Measurements from ENCODE around the gene HDAC4.

Gene HDAC4

DNA sequence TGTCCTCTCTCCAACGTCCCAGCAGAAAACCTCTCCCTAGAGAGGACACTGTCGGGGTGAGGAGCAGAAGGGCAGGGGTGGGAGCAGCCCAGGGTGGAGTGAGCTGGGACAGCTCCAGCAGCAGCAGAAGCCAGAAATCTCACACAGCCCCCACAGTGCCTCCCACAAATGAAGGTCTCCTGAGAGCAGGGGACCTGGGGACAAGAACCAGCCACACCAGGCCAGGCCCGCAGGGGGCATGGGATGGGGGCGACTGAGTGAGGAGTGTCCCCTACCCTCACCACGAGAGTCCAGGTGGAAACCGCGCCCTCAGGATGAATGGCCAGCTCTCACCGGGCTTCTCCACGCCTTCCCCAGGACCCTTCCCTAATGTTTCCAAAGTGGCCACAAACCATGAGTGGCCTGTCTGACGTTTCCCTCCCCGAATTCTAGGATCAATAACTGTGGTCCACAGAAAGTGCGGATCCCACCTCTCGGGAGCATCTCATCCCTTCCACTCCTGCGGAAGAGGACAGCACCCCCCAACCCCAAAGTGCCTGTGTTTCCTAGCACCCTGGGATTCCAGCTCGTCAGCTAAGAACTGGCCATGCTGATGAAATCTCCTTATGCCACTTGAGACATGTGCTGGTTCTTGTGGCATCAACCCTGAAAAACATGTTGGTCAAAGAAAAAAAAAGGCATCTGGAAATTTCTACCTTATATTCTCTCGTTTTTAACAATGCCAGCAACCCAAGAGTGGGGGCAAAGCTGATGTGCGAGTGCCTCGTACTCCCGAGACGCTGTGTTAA is 121.1 kb downstream of the HDAC4 start:
- DNase-seq (ENCODE audit: low read depth) = no peak

DNA sequence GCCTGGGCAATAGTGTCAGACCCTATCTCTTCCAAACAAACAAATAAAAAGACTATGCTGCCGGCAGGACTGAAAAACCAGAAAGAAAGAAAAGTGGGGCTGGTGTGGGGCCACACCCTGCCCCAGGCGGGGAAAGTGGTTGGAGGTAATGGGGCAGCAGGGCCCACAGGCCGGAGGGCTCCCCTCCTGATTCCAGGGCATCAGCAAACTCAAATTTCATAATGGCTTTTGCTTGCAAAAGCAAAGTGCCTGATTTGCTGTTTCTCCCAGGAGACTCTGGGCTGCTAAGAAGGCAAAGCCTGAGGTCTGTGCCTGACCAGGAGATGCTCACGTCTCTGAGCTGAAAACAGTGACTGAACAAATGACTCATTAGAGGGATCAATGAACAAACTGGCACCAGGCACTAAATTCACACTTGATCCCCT is 121.9 kb downstream of the HDAC4 start:
- no peak for DNase-seq (ENCODE audit: low read depth)

DNA sequence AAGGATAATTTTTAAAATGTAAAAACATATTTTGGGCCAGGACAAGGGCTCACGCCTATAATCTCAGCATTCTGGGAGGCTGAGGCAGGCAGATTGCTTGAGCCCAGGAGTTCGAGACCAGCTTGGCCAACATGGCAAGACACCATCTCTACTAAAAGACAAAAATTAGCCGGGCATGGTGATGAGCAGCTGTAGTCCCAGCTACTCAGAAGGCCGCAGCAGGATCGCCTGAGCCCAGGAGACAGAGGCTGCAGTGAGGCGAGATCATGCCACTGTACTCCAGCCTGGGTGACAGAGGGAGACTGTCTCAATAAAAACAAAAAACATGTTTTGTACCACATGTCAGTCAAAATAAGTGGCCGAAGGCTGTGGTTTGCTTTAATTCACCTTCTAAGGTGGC is 122.5 kb downstream of the HDAC4 start:
- no peak for DNase-seq (ENCODE audit: low read depth)

GRCh38 chr2:239277401-239278085 is 123.3 kb downstream of the HDAC4 start:
- DNase-seq (ENCODE audit: low read depth) = no peak

- no peak for DNase-seq (ENCODE audit: low read depth)
These were observed 124.0 kb downstream of the HDAC4 start for GRCh38 chr2:239276851-239277250.

- DNase-seq (ENCODE audit: low read depth) = no peak
These were observed 124.7 kb downstream of the HDAC4 start for GRCh38 chr2:239275847-239276831.

- DNase-seq (ENCODE audit: low read depth) = peak; percentile 50
These were observed 125.7 kb downstream of the HDAC4 start for GRCh38 chr2:239275044-239275685.

DNA sequence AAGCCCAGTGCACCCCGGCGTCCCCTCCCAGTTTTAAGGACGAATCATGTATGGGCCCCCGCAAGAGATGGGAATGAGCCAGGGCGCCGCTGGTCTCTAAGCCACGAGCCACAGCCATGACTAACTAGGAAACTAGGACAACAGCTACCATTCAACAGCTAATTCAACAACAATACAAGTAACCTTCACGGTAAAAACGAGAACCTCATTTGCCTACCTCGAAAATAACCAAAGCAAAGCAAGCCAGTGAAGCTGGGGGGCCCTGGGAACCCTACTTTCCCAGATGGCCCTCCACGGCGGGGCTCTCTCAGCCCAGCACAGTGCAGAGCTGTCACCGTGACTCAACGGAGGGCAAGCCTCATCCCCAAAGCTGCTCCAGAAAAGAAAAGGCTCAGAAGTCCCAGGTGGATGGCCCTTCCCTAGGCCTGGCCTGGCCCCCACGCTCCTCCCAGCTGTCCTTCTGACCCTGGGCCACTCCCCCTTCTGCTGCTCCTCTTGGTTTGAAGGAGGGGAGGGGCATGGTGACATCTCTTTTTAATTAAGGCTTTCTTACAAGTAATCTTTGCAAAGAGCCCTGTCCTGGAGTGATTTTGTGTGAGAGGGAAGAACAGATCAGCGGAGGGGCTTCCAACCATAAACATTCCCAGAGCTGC is 126.3 kb downstream of the HDAC4 start:
- DNase-seq (ENCODE audit: low read depth) = no peak

- DNase-seq (ENCODE audit: low read depth) = no peak
These were observed 127.3 kb downstream of the HDAC4 start for GRCh38 chr2:239273280-239274234.

DNA sequence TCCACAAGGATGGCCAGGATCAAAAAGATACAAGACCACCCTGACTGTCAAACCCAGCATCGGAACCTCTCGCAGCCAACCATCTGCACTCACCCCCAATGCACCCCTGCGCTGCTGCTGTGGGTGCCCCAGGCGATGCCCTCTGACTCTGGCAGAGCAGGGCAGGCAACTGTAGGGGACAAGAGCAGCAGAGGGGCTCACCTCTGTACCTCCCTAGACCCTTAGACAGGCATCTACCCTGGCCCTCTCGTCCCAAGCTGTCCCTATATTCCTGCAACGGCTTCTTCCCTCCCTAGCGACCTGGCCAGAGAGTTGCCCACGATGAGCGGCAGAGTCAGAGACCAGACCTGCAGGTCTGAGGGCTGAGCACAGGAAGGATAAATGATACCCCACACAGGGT is 128.2 kb downstream of the HDAC4 start:
- DNase-seq (ENCODE audit: low read depth) = no peak

GRCh38 chr2:239271882-239272281 is 128.9 kb downstream of the HDAC4 start:
- DNase-seq (ENCODE audit: low read depth) = no peak

DNA sequence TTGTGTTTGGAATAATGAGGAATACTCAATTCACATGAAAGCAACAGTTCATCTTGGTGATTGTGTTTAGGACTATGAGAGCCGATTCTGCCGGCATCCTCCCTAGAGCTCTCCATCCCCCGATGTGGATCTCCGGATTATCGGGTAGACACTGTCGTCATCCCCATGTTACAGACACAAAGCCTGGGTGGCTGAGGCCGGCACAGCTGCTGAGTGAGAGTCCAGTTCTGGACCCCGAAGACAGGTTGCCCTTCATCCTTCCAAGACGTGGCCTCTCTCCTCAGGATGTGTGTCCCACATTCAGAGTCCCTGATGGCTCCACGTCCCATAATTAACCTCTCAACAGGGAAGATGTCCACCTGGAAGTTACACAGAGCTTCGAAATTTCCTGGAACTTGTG is 129.3 kb downstream of the HDAC4 start:
- DNase-seq (ENCODE audit: low read depth) = no peak

DNA sequence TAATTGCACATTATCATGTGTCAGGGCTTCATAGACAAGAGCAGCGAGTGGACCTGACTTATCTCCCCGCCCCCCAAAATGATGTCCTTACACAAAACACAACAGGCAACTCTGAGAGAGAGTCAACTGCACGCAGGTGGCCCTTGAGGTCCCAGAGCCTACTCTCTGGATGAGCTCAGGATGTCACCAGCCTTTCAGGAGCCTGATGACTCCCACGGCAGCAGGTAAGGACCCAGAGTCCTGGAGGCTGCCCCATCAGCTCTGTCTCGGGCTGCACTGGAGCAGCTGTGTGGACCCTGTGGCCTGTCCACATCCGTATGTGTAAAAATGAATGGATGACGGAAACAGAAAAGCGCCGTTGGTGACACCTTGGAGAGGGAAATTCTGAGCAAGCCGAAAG is 130.9 kb downstream of the HDAC4 start:
- no peak for DNase-seq (ENCODE audit: low read depth)

DNA sequence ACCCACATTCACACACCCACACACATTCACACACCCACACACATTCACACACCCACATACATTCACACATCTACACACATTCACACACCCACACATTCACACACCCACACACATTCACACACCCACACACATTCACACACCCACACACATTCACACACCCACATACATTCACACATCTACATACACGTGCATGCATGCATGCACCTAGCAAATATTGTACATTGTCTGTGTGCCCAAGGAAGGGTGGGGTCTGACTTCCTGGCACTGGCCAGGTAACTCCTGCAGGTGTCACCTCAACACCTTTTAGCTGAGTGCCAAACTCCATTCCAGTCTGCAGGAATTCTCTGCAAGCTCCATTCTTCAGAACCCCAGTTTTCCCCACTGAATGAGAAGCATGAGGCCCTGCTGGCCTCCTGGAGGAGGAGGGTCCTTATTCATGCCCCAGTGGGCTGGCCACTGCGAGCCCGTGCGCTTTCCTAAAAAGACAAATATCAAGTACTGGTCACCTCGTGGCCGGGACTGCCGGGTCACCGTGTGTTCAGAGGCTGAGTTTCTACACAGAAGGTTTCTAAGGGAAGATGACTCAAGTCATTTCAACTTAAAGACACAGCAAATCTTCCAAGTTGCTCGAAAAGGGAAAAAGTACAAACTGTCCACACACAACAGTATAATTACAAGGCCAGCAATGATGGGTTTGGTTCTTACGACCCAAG is 131.5 kb downstream of the HDAC4 start:
- no peak for DNase-seq (ENCODE audit: low read depth)

GRCh38 chr2:239268549-239268948 is 132.3 kb downstream of the HDAC4 start:
- DNase-seq (ENCODE audit: low read depth) = no peak

GRCh38 chr2:239268082-239268481 is 132.7 kb downstream of the HDAC4 start:
- DNase-seq (ENCODE audit: low read depth) = no peak

- DNase-seq (ENCODE audit: low read depth) = peak; percentile 78
These were observed 133.4 kb downstream of the HDAC4 start for GRCh38 chr2:239267288-239267951.

GRCh38 chr2:239266779-239267287 is 134.0 kb downstream of the HDAC4 start:
- no peak for DNase-seq (ENCODE audit: low read depth)

DNA sequence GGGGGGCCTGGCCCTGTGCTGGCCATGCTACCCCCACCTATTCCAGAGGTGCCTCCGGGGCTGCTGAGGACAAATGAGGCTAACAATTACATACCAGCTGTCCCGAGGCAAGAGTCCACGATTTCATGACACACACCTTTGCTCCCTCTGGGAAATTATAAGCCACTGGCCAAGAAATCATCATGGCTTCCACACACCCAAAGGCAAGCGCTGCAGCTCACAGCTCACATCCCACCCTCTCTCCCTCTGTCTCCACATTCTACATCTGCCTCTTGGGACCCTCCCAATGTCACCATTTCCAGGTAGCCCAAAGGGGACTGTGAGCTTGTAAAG is 134.4 kb downstream of the HDAC4 start:
- DNase-seq (ENCODE audit: low read depth) = no peak
